Stimulated activated CD4-positive, alpha-beta T cell treated with anti-CD3 and anti-CD28 coated beads, Interleukin-1b, Interleukin-23, amount 100 ng/mL, for 24 hours (primary cell): ENCODE data around the gene CLASP1.

Experiments
- DNase-seq, 4 experiments: peaks; one replicate each; pipeline ENCODE4 v3.0.0-alpha.2; 2020; ENCODE audit warnings: low read depth in 4 of 4, low spot score in 1 of 4

Gene CLASP1

GRCh38 chr2:121295911-121296650, 353.2 kb downstream of the CLASP1 start:
- DNase-seq: no peak

- no peak for DNase-seq
Observed at GRCh38 chr2:121294881-121295840, 354.1 kb downstream of the CLASP1 start.

GRCh38 chr2:121293450-121294325, 355.6 kb downstream of the CLASP1 start:
- DNase-seq: no peak

- no peak for DNase-seq
Observed at GRCh38 chr2:121291251-121291580, 358.0 kb downstream of the CLASP1 start.

GRCh38 chr2:121289271-121289670, 360.0 kb downstream of the CLASP1 start:
- no peak for DNase-seq

- DNase-seq: no peak
Observed at GRCh38 chr2:121288454-121289231, 360.6 kb downstream of the CLASP1 start.

- DNase-seq: no peak
Observed at GRCh38 chr2:121287956-121288355, 361.3 kb downstream of the CLASP1 start.
